ENCODE results near the gene VDAC1. TPM values are rescaled to one million over a fixed set of nuclear protein-coding genes. Genes with fewer than 3 reads are reported as not detected.
A peak's percentile ranks its signal among the peaks of the same experiment; 100 is the strongest.

VDAC1 gene
- total RNA-seq, 1 experiment from 2014 or later: 395 TPM

DNA sequence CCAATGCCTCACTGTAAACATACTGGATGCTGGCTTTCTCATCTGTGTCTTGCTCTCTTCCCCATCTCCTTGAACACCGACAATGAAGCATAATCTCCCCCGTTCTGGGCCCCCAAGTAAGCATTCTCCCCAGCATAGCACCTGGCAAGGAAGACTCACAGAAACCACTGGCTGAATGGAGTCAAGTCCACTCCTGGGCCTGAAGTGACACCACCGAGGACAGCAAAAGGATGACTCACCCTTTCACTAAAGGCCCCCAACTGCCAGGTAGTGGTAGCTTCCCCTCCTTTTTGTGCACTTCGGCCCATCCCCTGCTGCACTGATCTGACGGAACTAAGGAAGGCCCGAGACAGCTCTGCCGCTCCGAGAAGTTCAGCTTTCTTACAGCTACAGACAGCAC is 9.4 kb downstream of the VDAC1 start:
- DNase-seq (ENCODE audit: low read depth, low spot score) (no peak), ATAC-seq (no peak)
- ChIA-PET CTCF (no interaction called here), POLR2A (interaction anchor here (1.3 kb wide), 1 partner anchor 10 kb away, joined by 4 read pairs; no protein-coding TSS in a partner anchor)
- no peaks in the 10 kb centered on the region for H3K27me3 ChIP-seq (ENCODE audit: control insufficient read depth, insufficient read depth, low read length)
- in situ Hi-C loops (cut with HindIII; ENCODE audit: low pct_unique_long_range_greater_than_20kb, low sequenced_read_pairs): no loop called here
- no peaks in the 10 kb centered on the region for H3K9me3 ChIP-seq (ENCODE audit: control insufficient read depth, insufficient read depth, low read depth, low read length)
- TF ChIP-seq CTCF (IDR thresholded peaks at IDR 0.05) (no peak), TCF7L2 (IDR thresholded peaks at IDR 0.05; ENCODE audit: low read depth, low read length) (no peak), SIN3A (IDR thresholded peaks at IDR 0.05; ENCODE audit: borderline replicate concordance, insufficient read depth, low read depth, low read length) (no peak), REST (IDR thresholded peaks at IDR 0.05; ENCODE audit: insufficient read depth in 1 of 2, low read depth in 2 of 2, low read length in 1 of 2) (no peak), POLR2AphosphoS5 (IDR thresholded peaks at IDR 0.05; ENCODE audit: low read depth, low read length) (no peak)
- peak overlapping the region; percentile 67 for H3K27ac ChIP-seq (ENCODE audit: low read length)
- intact Hi-C loops (cut with micrococcal nuclease; ENCODE audit: unreplicated experiment): no loop called here
- BruUV-seq (replicated peaks): no TSS peak
- peaks cover 77% of the 10 kb centered on the region for H3K4me1 ChIP-seq (ENCODE audit: control insufficient read depth, insufficient read depth, low read length)
- H3K4me3 ChIP-seq (ENCODE audit: low read depth in 2 of 2, low read length in 2 of 2): no peak overlapping the region
- H3K36me3 ChIP-seq (ENCODE audit: control insufficient read depth, insufficient read depth, low read length): peaks cover 10% of the 10 kb centered on the region

- ChIA-PET CTCF (no interaction called here), POLR2A (interaction anchor here (1.3 kb wide), 1 partner anchor 9 kb away, joined by 4 read pairs; no protein-coding TSS in a partner anchor)
- no peak for TF ChIP-seq TCF7L2 (IDR thresholded peaks at IDR 0.05; ENCODE audit: low read depth, low read length)
- TF ChIP-seq CTCF (IDR thresholded peaks at IDR 0.05): no peak
- no peaks in the 10 kb centered on the region for H3K27me3 ChIP-seq (ENCODE audit: control insufficient read depth, insufficient read depth, low read length)
- no peak overlapping the region for H3K4me3 ChIP-seq (ENCODE audit: low read depth in 2 of 2, low read length in 2 of 2)
- no TSS peak for BruUV-seq (replicated peaks)
- H3K9me3 ChIP-seq (ENCODE audit: control insufficient read depth, insufficient read depth, low read depth, low read length): no peaks in the 10 kb centered on the region
- no peak for DNase-seq (ENCODE audit: low read depth, low spot score)
- peaks cover 74% of the 10 kb centered on the region for H3K4me1 ChIP-seq (ENCODE audit: control insufficient read depth, insufficient read depth, low read length)
- ATAC-seq: no peak
- H3K36me3 ChIP-seq (ENCODE audit: control insufficient read depth, insufficient read depth, low read length): peaks cover 14% of the 10 kb centered on the region
- intact Hi-C loops (cut with micrococcal nuclease; ENCODE audit: unreplicated experiment): no loop called here
- in situ Hi-C loops (cut with HindIII; ENCODE audit: low pct_unique_long_range_greater_than_20kb, low sequenced_read_pairs): no loop called here
- peak overlapping the region; percentile 67 for H3K27ac ChIP-seq (ENCODE audit: low read length)
These were observed 9.8 kb downstream of the VDAC1 start for GRCh38 chr5:133994990-133995333.
